GM12873 (cell line): Measurements from ENCODE around the gene CHRNB4.

Experiments used
- TF ChIP-seq, protein P1 (sequence below): IDR thresholded peaks from 2 replicates; pipeline ENCODE4 v1.5.1; 2012; ENCODE audit warnings: low read depth, mild to moderate bottlenecking, moderate library complexity, low read length, control low read depth; ENCODE audit not compliant: insufficient read depth; ENCODE audit errors: missing control alignments

The CHRNB4 gene

DNA sequence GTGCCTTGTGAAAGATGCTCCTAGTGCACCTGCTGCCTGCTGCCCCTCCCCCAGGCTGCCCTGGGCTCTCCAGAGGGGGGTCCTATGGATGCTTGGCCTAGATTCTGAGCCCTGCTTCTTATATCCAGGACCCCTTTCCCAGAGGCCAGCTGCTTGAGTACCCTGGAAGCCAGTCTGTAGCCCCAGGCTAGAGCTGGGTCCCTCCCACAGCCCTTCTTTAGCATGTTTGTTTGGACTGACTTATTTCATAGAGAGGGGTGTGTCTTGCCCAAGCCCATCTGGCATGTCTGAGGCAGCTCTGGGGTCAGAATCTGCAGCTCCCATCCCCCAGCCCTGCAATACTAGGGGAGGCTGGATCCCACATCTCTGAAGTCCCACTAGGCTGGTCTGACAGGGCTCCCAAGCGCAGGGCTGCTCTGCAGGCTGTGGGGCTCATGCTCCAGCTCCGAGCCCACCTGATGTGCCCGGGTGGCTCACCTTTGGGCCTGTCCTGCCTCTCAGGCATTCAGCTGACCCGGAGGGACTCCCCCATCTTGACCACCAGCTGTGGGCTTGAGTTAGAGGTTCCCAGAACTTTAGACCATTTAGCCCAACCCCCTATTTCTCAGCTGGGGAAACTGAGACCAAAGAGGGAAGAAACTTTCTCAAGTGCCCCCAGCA, 3.1 kb downstream of the CHRNB4 start:
- TF ChIP-seq, protein P1, sequence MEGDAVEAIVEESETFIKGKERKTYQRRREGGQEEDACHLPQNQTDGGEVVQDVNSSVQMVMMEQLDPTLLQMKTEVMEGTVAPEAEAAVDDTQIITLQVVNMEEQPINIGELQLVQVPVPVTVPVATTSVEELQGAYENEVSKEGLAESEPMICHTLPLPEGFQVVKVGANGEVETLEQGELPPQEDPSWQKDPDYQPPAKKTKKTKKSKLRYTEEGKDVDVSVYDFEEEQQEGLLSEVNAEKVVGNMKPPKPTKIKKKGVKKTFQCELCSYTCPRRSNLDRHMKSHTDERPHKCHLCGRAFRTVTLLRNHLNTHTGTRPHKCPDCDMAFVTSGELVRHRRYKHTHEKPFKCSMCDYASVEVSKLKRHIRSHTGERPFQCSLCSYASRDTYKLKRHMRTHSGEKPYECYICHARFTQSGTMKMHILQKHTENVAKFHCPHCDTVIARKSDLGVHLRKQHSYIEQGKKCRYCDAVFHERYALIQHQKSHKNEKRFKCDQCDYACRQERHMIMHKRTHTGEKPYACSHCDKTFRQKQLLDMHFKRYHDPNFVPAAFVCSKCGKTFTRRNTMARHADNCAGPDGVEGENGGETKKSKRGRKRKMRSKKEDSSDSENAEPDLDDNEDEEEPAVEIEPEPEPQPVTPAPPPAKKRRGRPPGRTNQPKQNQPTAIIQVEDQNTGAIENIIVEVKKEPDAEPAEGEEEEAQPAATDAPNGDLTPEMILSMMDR = no peak

DNA sequence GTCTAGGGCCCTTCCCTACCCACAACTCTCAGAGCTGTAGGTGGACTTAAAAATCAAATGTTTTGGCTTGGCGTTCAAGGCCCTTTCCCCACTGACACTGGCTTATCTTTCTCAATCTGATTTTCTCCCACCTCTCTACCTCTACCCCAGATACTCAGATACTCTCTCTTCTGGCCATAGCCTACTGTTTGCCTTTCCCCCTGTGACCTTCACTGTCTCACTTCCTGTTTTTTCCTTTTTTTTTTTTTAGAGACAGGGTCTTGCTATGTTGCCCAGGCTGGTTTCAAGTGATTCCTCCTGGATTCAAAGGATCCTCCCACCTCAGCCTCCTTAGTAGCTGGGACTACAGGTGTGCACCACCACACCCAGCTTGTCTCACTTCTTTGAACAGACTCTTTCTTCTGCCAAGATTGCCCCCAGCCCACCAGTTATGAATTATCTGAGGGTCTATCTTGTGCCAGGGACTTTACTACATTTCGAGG, 4.6 kb downstream of the CHRNB4 start:
- TF ChIP-seq, protein P1 = no peak

DNA sequence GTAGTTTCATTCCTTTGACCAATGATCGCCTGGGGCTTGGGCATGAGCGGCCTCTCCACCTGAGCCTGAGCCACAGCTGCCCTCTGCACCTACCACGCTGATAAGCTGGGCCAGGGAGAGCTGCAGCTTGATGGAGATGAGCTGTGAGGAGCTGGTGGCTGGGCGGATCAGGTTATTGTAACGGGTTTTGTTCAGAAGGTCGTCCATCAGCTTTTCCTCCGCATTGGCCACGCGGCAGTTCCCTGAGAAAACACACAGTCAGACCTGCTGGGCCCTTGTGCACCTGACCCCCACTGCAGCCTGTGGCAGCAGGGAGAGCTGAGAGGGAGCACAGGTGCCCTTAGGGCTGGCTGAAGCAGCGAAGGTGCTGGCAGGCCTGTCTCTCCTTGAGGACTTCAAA, 5.7 kb downstream of the CHRNB4 start:
- TF ChIP-seq, protein P1 = no peak

DNA sequence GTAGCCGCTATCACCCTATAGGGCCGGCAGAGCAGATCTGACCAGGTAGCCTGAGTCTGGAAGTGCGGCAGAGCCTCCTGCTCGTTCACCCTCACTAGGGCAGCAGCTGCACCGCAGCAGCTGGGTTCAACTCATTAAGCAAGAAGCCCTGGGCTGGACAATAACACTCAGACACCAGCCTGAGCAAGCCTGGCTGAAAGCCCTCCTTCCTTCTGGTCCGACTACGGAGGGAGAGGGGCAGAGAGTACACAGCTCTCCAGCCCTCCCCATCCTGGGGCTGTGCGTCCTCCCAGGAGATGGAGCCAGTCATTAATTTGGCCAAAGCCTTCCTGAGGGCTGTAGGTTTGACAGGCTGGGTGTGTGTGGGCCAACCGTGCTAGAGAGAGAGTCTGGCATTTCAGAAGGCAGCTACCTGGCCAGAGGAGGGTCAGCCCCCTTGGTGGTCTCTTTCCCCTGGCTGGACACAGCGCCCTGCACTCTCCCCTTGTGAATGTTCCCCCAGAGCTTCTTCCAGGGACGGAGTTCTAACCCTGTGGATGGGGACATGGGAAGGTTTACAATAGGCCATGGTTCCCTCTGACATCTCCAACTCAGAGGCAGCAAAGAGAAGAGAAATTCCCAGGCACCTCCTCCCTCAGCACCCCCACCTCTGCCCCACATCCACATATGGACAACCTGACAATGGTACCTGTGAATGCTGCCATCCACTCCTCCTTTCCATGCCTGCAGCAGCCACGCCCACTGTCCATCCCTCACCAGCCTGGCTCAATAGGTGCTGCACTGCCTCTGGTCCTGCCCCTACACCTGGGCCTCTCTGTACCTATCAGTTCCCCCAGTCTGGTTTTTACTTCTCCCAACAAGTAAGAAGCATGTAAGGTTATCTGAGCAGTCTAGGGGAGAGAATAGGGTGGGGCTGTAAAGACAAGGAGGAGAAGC, 6.5 kb downstream of the CHRNB4 start:
- TF ChIP-seq, protein P1 = no peak

DNA sequence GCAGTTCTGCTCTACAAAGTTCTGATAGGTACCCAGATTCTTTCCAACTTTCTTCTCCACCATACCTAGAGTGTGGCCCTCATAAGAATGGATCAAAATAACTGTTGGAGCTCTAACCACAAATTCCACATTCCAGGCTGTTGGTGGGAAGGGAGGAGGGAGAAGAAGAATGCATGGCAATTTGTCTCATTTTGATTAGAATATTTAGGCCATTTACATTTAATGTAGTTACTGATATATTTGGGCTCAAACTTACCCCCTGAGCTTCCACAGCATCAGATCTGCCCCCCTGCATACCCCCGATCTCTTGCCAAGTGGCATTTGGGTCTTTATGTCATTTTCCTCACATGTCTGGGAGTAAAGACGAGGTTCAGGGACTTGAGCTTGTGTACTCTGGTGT, 7.7 kb downstream of the CHRNB4 start:
- TF ChIP-seq, protein P1 = no peak

DNA sequence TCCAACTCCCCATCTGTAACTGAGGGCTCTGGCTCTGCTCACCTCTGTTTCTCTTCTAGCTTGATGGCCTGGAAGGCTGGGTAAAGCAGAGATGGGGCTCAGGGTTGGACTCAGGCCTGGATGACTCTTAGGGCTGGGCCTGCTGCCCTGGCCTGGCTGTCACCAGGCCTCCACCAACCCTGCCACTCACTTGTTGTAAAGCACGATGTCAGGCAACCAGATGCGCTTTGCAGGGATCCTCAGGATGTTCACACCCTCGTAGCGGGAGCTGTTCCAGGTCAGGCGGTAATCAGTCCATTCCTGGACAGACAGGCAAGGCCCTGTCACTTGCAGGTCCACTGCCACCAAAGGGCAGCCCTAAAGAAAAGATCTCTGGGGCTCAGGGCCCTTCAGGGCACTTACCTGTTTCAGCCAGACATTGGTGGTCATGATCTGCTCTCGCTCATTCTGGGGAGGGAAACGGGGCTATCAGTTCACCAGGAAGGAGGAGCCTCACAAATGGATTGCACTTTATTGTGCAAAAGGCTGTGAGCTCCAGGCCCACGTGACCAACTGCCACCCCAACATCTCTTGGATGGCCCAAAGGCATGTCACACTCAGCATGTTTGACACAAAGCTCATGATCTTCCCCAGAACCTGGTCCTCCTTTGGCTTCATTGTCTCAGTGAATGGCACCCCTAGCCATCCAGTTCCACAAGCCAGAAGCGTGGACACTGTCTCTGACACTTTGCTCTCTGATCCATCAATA, 9.9 kb downstream of the CHRNB4 start:
- TF ChIP-seq, protein P1 = no peak

DNA sequence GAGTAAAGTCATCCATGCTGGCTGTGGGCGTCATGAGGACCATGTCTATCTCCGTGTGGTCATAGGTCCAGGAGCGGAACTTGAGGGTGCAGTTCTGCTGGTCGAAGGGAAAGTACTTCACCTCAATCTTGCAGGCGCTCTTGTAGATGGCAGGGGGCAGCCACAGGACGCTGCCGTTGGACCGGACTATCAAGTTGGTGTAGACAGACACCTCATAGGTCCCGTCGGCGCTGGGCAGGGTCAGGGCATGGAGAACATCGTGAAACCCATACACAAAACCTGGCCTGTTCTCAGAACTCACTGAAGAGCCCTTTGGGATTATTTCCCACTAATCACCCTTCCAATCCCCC, 11.3 kb downstream of the CHRNB4 start:
- TF ChIP-seq, protein P1 = no peak
